ENCODE data around the gene FBXO41. TPM values are rescaled to one million over a fixed set of nuclear protein-coding genes. Genes with fewer than 3 reads are reported as not detected.

Gene FBXO41
- total and polyA plus RNA-seq, 10 of the 15 experiments (the other 5 are each of a cell fraction or from before 2014, with no cell fraction given), result 1.9 to 38.9 (median 11.3) TPM

DNA sequence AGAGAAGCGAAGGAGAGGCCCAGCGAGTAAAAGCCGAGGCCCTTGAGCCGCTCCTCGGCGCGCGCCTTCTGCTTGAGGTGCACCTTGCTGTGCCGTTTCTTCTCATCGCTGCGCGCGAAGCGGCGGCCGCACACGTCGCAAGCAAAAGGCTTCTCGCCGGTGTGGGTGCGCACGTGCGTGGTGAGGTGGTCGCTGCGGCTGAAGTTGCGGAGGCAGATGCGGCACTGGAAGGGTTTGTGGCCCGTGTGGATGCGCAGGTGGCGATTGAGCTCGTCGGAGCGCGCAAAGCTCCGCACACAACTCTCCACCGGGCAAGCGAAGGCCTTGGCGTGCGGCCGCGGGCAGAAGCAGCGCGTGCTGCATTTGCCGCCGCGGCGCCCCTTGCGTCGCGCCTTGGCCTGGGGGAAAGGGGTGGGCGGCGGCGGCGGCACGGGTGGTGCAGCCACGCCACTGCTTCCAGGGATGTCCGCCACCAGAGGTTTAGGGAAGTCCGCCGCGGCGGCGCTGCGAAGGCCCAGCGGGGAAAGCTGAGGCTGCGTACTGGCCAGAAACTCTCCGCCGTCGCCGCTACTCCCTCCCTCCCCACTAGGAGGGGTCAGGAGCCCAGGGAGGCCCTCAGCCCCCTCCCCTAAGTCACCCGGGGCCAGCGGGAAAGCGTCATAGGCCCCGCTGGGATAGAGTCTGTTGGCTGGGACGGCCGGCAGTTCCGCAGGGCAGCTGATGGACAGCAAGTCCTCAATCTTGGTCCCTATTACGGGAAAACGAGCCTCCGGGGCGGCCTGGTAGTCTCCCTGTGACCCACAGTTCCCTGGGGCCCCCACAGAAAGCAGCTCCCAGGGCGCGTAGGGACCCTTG is 7.4 kb upstream of the FBXO41 start (continued):
- no peak for TF ChIP-seq KDM1A (IDR thresholded peaks at IDR 0.05; ENCODE audit: borderline replicate concordance)
- TF ChIP-seq, protein P1, sequence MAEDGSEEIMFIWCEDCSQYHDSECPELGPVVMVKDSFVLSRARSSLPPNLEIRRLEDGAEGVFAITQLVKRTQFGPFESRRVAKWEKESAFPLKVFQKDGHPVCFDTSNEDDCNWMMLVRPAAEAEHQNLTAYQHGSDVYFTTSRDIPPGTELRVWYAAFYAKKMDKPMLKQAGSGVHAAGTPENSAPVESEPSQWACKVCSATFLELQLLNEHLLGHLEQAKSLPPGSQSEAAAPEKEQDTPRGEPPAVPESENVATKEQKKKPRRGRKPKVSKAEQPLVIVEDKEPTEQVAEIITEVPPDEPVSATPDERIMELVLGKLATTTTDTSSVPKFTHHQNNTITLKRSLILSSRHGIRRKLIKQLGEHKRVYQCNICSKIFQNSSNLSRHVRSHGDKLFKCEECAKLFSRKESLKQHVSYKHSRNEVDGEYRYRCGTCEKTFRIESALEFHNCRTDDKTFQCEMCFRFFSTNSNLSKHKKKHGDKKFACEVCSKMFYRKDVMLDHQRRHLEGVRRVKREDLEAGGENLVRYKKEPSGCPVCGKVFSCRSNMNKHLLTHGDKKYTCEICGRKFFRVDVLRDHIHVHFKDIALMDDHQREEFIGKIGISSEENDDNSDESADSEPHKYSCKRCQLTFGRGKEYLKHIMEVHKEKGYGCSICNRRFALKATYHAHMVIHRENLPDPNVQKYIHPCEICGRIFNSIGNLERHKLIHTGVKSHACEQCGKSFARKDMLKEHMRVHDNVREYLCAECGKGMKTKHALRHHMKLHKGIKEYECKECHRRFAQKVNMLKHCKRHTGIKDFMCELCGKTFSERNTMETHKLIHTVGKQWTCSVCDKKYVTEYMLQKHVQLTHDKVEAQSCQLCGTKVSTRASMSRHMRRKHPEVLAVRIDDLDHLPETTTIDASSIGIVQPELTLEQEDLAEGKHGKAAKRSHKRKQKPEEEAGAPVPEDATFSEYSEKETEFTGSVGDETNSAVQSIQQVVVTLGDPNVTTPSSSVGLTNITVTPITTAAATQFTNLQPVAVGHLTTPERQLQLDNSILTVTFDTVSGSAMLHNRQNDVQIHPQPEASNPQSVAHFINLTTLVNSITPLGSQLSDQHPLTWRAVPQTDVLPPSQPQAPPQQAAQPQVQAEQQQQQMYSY (CRISPR knock-in tag; IDR thresholded peaks at IDR 0.05), result no peak
- TF ChIP-seq E4F1 (IDR thresholded peaks at IDR 0.05; ENCODE audit: borderline replicate concordance, partially characterized antibody), result no peak
- no peak for TF ChIP-seq NFIC (IDR thresholded peaks at IDR 0.05; ENCODE audit: low read depth, low read length)
- TF ChIP-seq, protein P2, sequence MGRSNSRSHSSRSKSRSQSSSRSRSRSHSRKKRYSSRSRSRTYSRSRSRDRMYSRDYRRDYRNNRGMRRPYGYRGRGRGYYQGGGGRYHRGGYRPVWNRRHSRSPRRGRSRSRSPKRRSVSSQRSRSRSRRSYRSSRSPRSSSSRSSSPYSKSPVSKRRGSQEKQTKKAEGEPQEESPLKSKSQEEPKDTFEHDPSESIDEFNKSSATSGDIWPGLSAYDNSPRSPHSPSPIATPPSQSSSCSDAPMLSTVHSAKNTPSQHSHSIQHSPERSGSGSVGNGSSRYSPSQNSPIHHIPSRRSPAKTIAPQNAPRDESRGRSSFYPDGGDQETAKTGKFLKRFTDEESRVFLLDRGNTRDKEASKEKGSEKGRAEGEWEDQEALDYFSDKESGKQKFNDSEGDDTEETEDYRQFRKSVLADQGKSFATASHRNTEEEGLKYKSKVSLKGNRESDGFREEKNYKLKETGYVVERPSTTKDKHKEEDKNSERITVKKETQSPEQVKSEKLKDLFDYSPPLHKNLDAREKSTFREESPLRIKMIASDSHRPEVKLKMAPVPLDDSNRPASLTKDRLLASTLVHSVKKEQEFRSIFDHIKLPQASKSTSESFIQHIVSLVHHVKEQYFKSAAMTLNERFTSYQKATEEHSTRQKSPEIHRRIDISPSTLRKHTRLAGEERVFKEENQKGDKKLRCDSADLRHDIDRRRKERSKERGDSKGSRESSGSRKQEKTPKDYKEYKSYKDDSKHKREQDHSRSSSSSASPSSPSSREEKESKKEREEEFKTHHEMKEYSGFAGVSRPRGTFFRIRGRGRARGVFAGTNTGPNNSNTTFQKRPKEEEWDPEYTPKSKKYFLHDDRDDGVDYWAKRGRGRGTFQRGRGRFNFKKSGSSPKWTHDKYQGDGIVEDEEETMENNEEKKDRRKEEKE (IDR thresholded peaks at IDR 0.05), result no peak
- TF ChIP-seq HDAC6 (IDR thresholded peaks at IDR 0.05; ENCODE audit: unreplicated experiment), result peak; percentile 25
- TF ChIP-seq, protein P3, sequence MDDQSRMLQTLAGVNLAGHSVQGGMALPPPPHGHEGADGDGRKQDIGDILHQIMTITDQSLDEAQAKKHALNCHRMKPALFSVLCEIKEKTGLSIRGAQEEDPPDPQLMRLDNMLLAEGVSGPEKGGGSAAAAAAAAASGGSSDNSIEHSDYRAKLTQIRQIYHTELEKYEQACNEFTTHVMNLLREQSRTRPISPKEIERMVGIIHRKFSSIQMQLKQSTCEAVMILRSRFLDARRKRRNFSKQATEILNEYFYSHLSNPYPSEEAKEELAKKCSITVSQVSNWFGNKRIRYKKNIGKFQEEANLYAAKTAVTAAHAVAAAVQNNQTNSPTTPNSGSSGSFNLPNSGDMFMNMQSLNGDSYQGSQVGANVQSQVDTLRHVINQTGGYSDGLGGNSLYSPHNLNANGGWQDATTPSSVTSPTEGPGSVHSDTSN (IDR thresholded peaks at IDR 0.05; ENCODE audit: insufficient replicate concordance, low read depth, low read length), result no peak

All from GM12878 (cell line).